ENCODE results near the gene MARCKSL1.

Gene MARCKSL1

DNA sequence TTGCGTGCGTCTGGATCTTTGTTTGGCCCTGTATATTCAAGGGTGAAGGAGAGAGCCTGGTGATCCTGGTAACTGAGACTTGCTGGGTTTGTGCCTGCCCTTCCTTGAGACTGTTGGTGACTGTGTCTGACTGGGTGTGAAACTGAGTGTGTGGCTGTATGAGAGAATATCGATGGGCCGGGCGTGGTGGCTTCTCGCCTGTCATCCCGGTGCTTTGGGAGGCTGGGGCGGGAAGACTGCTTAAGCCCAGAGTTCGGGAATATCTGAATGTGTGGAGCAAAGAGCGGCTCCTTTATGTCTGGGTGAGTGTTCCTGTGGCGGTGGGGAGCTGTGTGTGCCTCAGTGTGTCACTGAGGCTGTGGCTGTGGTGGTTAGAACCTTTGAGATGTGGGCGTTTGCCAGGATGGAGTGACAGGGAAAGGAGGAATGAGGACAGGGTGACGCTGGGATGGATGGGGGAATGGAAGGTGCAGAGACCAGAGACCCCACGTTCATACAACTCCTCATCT is 2.7 kb upstream of the MARCKSL1 start:
- Histone ChIP-seq H3K4me1 (ENCODE audit: control insufficient read depth, insufficient read depth, low read length) (peaks cover 35% of the 10 kb centered on the region), H3K36me3 (ENCODE audit: control insufficient read depth, insufficient read depth, low read length) (peaks cover 13% of the 10 kb centered on the region), H3K27me3 (ENCODE audit: control insufficient read depth, insufficient read depth, low read length) (peaks cover 7% of the 10 kb centered on the region), H3K27ac (ENCODE audit: low read depth, low read length) (no peak overlapping the region), H3K4me3 (ENCODE audit: low read depth, low read length) (no peak overlapping the region), H3K9ac (ENCODE audit: low read length) (no peak overlapping the region), H3K9me3 (ENCODE audit: control insufficient read depth, insufficient read depth, low read depth, low read length) (no peaks in the 10 kb centered on the region)

DNA sequence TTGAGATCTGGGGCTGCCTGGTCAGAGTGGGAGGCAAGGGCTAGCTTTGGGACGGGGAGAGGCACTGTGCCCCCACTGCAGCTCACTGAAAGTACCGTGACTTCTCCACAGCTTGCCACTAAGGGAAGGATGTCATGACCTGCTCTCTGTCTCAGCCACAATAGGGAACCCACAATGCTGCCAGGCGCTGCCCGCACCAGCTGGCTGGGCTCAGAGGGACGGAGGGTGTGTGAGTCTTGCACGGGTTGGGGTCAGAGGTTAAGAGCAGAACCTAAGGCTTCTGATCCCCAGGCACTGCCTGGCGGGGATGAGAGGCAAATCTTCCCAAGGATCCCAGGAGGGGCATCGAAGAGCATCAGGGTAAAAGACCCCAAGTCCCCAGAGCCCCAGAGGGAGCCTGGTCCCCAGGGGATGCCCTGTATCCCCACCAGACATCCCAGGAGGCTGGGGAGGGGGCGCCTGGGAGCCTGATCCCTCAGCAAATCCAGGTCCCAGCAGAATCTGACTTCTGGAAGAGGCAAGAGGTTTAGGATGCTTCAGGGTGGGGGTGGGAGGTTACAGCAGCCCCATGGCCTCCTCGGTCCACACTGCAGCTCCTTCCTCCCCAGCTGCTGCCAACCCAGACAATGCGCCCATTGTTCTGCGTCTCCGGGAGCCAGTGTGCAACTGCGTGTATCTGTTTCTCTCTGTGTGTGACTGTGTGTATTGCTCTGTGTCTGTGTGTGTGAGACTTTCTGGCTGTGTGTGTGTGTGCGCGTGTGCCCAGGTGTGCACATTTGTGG is 2.0 kb upstream of the MARCKSL1 start:
- H3K4me1 ChIP-seq (ENCODE audit: control insufficient read depth, insufficient read depth, low read length) = peaks cover 35% of the 10 kb centered on the region

DNA sequence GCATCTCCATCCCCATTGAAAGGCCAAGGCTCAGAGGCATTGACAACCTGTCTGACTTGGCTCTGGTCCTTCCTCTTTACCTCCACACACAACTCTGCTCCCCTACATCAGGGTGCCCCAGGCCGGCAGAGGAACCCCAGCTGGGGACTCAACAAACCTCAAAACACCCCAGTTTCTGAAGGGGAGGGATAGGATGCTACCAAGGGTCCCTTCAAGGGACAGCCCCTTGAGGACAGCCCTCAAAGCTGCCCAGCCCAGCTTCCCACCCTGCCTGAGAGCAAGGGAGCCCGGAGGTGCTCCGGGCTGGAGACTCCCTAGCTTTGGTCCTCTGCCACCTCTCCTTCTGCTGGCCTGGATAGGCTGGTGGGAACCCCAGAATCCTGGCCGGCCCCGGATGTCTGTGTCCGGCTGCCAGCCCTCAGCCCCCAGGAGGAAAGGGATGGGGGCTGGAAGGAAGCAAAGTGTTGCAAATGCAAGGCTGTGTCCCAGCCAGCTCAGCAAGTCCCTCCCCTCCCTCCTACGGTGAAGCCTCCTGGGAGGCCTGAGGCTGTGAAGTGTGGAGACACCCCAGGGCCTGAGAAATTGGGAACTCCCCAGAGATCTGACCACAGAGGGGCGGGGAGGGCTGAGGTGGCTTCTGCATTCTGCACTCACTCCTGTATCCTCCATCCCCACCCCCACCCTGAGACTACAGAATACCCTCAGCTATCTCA is 1.1 kb upstream of the MARCKSL1 start:
- H3K36me3 ChIP-seq (ENCODE audit: control insufficient read depth, insufficient read depth, low read length) = peaks cover 28% of the 10 kb centered on the region
- peak overlapping the region; percentile 56 for H3K4me3 ChIP-seq (ENCODE audit: low read depth, low read length)
- H3K27ac ChIP-seq (ENCODE audit: low read depth, low read length) = no peak overlapping the region
- H3K9ac ChIP-seq (ENCODE audit: low read length) = no peak overlapping the region
- peaks cover 41% of the 10 kb centered on the region for H3K4me1 ChIP-seq (ENCODE audit: control insufficient read depth, insufficient read depth, low read length)
- no peaks in the 10 kb centered on the region for H3K9me3 ChIP-seq (ENCODE audit: control insufficient read depth, insufficient read depth, low read depth, low read length)
- H3K27me3 ChIP-seq (ENCODE audit: control insufficient read depth, insufficient read depth, low read length) = peaks cover 7% of the 10 kb centered on the region

More for the DNA sequence above, 2.0 kb upstream of the MARCKSL1 start:
- Histone ChIP-seq H3K27ac (ENCODE audit: low read depth, low read length) (no peak overlapping the region), H3K4me3 (ENCODE audit: low read depth, low read length) (no peak overlapping the region), H3K9me3 (ENCODE audit: control insufficient read depth, insufficient read depth, low read depth, low read length) (no peaks in the 10 kb centered on the region), H3K9ac (ENCODE audit: low read length) (no peak overlapping the region), H3K36me3 (ENCODE audit: control insufficient read depth, insufficient read depth, low read length) (peaks cover 20% of the 10 kb centered on the region), H3K27me3 (ENCODE audit: control insufficient read depth, insufficient read depth, low read length) (peaks cover 7% of the 10 kb centered on the region)

GRCh38 chr1:32336591-32336932 is 529 bp upstream of the MARCKSL1 start:
- Histone ChIP-seq H3K27ac (ENCODE audit: low read depth, low read length) (no peak overlapping the region), H3K36me3 (ENCODE audit: control insufficient read depth, insufficient read depth, low read length) (peaks cover 34% of the 10 kb centered on the region), H3K9me3 (ENCODE audit: control insufficient read depth, insufficient read depth, low read depth, low read length) (no peaks in the 10 kb centered on the region), H3K27me3 (ENCODE audit: control insufficient read depth, insufficient read depth, low read length) (peaks cover 7% of the 10 kb centered on the region), H3K9ac (ENCODE audit: low read length) (peak overlapping the region; percentile 5), H3K4me1 (ENCODE audit: control insufficient read depth, insufficient read depth, low read length) (peaks cover 38% of the 10 kb centered on the region), H3K4me3 (ENCODE audit: low read depth, low read length) (peak overlapping the region; percentile 56)

DNA sequence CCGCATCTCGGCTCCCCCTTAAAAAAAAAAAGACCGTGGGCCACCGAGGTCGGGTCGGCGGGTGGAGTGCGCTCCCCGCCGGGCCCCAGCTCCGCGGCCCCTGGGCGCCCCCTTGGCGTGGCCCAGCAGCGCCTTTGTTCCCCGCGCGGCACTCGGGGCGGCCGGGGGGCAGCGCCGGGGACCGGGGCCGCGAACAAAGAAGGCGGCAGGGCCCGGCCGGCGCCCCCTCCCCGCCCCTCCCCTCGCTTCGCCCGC is 571 bp downstream of the MARCKSL1 start:
- peaks cover 35% of the 10 kb centered on the region for H3K4me1 ChIP-seq (ENCODE audit: control insufficient read depth, insufficient read depth, low read length)
- H3K27ac ChIP-seq (ENCODE audit: low read depth, low read length) = peak overlapping the region; percentile 83
- H3K27me3 ChIP-seq (ENCODE audit: control insufficient read depth, insufficient read depth, low read length) = peaks cover 7% of the 10 kb centered on the region
- H3K4me3 ChIP-seq (ENCODE audit: low read depth, low read length) = peak overlapping the region; percentile 80
- peak overlapping the region; percentile 94 for H3K9ac ChIP-seq (ENCODE audit: low read length)
- H3K36me3 ChIP-seq (ENCODE audit: control insufficient read depth, insufficient read depth, low read length) = peaks cover 45% of the 10 kb centered on the region
- no peaks in the 10 kb centered on the region for H3K9me3 ChIP-seq (ENCODE audit: control insufficient read depth, insufficient read depth, low read depth, low read length)

DNA sequence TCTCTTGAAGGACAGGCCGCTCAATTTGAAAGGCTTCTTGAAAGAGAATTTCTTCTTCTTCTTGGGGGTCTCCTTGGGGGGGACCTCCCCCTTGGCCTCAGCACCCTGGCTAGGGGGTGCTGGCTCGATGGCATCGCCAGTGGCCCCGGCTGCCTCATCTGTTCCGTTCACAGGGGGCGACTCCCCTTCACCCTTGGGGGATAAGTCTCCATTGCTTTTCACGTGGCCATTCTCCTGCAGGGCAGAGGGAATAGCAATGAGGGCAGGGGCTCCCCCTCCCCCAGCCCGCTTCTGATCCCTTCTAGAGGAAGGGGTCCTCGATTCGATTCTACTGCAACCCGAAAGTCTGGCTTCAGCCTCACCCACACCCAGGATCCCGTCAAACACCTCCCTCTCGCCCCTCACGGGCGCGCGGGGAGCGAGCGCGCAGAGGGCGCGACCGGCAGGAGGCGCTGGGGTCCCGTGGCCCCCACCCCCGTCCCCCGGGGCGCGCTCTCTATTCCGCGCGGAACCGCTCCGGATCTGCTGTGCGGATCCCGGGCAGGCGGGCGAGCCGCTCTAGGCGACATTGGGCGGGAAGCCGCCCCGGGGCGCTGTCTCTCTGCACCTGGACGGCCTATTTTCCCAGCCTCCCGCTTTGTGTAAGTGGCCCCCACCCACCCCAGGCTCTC is 1.0 kb downstream of the MARCKSL1 start:
- H3K9ac ChIP-seq (ENCODE audit: low read length) = peak overlapping the region; percentile 94
- H3K4me1 ChIP-seq (ENCODE audit: control insufficient read depth, insufficient read depth, low read length) = peaks cover 35% of the 10 kb centered on the region
- H3K27ac ChIP-seq (ENCODE audit: low read depth, low read length) = peak overlapping the region; percentile 83
- H3K4me3 ChIP-seq (ENCODE audit: low read depth, low read length) = peak overlapping the region; percentile 80
- H3K9me3 ChIP-seq (ENCODE audit: control insufficient read depth, insufficient read depth, low read depth, low read length) = no peaks in the 10 kb centered on the region
- H3K36me3 ChIP-seq (ENCODE audit: control insufficient read depth, insufficient read depth, low read length) = peaks cover 49% of the 10 kb centered on the region
- peaks cover 7% of the 10 kb centered on the region for H3K27me3 ChIP-seq (ENCODE audit: control insufficient read depth, insufficient read depth, low read length)

DNA sequence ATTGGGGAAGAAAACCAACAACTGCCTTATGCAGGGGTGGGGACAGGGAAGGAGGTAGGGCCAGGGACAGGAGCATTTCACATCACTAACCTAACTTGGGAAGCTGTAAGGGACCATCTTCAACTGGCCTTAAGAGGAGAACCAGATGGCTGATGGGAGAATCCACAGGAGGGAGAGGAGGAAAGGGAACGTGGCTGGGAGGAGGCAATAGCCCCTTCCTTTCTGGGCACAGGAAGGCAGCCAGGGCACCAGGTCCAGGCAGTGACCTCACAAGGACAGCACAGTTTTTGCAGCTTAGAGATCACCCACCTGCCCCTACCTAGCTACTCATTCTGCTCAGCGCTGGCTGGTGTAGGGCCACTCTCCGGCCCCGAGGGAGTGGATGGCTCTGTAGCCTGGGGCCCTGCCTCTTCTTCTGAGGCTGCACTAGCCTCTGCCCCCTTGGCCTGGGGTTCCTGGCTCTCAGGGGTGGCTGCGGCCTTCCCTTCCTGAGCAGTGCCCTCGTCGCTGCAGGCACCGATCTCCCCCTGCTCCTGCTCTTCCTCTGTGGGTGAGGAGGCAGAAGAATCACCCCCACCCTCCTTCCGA is 1.7 kb downstream of the MARCKSL1 start:
- H3K4me3 ChIP-seq (ENCODE audit: low read depth, low read length) = peak overlapping the region; percentile 80
- H3K9me3 ChIP-seq (ENCODE audit: control insufficient read depth, insufficient read depth, low read depth, low read length) = no peaks in the 10 kb centered on the region
- H3K36me3 ChIP-seq (ENCODE audit: control insufficient read depth, insufficient read depth, low read length) = peaks cover 56% of the 10 kb centered on the region
- peak overlapping the region; percentile 83 for H3K27ac ChIP-seq (ENCODE audit: low read depth, low read length)
- H3K9ac ChIP-seq (ENCODE audit: low read length) = peak overlapping the region; percentile 94
- peaks cover 7% of the 10 kb centered on the region for H3K27me3 ChIP-seq (ENCODE audit: control insufficient read depth, insufficient read depth, low read length)
- peaks cover 35% of the 10 kb centered on the region for H3K4me1 ChIP-seq (ENCODE audit: control insufficient read depth, insufficient read depth, low read length)

DNA sequence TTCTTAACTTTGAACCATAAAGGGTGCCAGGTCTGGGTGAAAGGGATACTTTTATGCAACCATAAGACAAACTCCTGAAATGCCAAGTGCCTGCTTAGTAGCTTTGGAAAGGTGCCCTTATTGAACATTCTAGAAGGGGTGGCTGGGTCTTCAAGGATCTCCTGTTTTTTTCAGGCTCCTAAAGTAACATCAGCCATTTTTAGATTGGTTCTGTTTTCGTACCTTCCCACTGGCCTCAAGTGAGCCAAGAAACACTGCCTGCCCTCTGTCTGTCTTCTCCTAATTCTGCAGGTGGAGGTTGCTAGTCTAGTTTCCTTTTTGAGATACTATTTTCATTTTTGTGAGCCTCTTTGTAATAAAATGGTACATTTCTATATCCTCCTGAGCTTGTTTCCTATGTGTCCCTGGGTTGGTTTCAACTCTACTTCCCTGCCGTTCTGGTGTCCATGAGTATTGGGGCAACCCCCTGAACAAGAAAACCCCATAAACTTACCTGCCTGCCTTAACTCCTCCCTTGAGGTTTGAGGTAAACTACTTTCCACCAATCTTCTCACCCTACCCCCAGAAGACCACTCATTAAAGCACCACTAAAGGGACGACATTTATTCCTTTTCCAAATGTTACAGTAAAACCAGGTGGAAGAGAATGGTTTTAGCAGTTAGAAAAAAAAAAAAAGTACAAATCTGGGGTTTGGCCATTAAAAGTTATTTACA is 2.6 kb downstream of the MARCKSL1 start:
- H3K4me3 ChIP-seq (ENCODE audit: low read depth, low read length) = no peak overlapping the region

GRCh38 chr1:32332290-32333079 is 3.5 kb downstream of the MARCKSL1 start:
- H3K27me3 ChIP-seq (ENCODE audit: control insufficient read depth, insufficient read depth, low read length) = peaks cover 7% of the 10 kb centered on the region
- peaks cover 74% of the 10 kb centered on the region for H3K36me3 ChIP-seq (ENCODE audit: control insufficient read depth, insufficient read depth, low read length)
- H3K4me1 ChIP-seq (ENCODE audit: control insufficient read depth, insufficient read depth, low read length) = peaks cover 27% of the 10 kb centered on the region
- H3K4me3 ChIP-seq (ENCODE audit: low read depth, low read length) = no peak overlapping the region
- H3K27ac ChIP-seq (ENCODE audit: low read depth, low read length) = no peak overlapping the region
- H3K9ac ChIP-seq (ENCODE audit: low read length) = no peak overlapping the region
- H3K9me3 ChIP-seq (ENCODE audit: control insufficient read depth, insufficient read depth, low read depth, low read length) = no peaks in the 10 kb centered on the region

More for the DNA sequence above, 2.6 kb downstream of the MARCKSL1 start:
- H3K9me3 ChIP-seq (ENCODE audit: control insufficient read depth, insufficient read depth, low read depth, low read length) = no peaks in the 10 kb centered on the region
- peaks cover 33% of the 10 kb centered on the region for H3K4me1 ChIP-seq (ENCODE audit: control insufficient read depth, insufficient read depth, low read length)
- peaks cover 7% of the 10 kb centered on the region for H3K27me3 ChIP-seq (ENCODE audit: control insufficient read depth, insufficient read depth, low read length)
- no peak overlapping the region for H3K9ac ChIP-seq (ENCODE audit: low read length)
- H3K36me3 ChIP-seq (ENCODE audit: control insufficient read depth, insufficient read depth, low read length) = peaks cover 65% of the 10 kb centered on the region
- H3K27ac ChIP-seq (ENCODE audit: low read depth, low read length) = no peak overlapping the region

- Histone ChIP-seq H3K27me3 (ENCODE audit: control insufficient read depth, insufficient read depth, low read length) (peaks cover 2% of the 10 kb centered on the region; the same call in 1 of the 2 replicates), H3K9me3 (ENCODE audit: control insufficient read depth, insufficient read depth, low read depth, low read length) (no peaks in the 10 kb centered on the region), H3K4me1 (ENCODE audit: control insufficient read depth, insufficient read depth, low read length) (peaks cover 19% of the 10 kb centered on the region), H3K27ac (ENCODE audit: low read depth, low read length) (no peak overlapping the region), H3K9ac (ENCODE audit: low read length) (no peak overlapping the region), H3K36me3 (ENCODE audit: control insufficient read depth, insufficient read depth, low read length) (peaks cover 83% of the 10 kb centered on the region), H3K4me3 (ENCODE audit: low read depth, low read length) (no peak overlapping the region)
Observed at GRCh38 chr1:32331549-32331948, 4.5 kb downstream of the MARCKSL1 start.

Data from HUES6 (cell line).